ENCODE results near the gene SHISAL2A.

SHISAL2A gene

GRCh38 chr1:52658795-52659194 is 25.8 kb downstream of the SHISAL2A start:
- DNase-seq (ENCODE audit: low read depth in 3 of 3, low spot score in 1 of 3), result no peak

- DNase-seq (ENCODE audit: low read depth in 3 of 3, low spot score in 1 of 3), result no peak
These were observed 26.4 kb downstream of the SHISAL2A start for GRCh38 chr1:52659356-52659755.

GRCh38 chr1:52659851-52660596 is 27.1 kb downstream of the SHISAL2A start:
- no peak for DNase-seq (ENCODE audit: low read depth in 3 of 3, low spot score in 1 of 3)

DNA sequence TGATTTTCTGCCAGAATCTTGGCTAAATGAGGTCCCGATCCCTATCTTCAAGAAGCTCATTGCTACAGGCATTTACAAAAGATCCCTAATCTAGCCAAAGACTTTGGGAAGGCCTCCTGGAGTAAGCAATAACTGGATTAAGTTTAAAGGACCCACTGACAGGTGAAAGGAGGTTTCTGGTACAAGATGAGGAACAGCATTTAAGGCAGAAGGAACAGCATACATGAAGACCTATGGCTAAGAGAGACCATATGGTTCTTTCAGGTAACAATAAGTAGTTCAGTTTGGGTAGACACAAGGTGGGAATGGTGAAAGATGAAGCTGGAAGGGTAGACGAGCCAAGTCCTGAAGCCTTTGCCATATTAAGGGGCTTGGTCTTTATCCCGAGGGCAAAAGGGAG is 27.8 kb downstream of the SHISAL2A start:
- no peak for DNase-seq (ENCODE audit: low read depth in 3 of 3, low spot score in 1 of 3)

GRCh38 chr1:52662645-52663313 is 29.8 kb downstream of the SHISAL2A start:
- DNase-seq (ENCODE audit: low read depth in 3 of 3, low spot score in 1 of 3), result no peak

DNA sequence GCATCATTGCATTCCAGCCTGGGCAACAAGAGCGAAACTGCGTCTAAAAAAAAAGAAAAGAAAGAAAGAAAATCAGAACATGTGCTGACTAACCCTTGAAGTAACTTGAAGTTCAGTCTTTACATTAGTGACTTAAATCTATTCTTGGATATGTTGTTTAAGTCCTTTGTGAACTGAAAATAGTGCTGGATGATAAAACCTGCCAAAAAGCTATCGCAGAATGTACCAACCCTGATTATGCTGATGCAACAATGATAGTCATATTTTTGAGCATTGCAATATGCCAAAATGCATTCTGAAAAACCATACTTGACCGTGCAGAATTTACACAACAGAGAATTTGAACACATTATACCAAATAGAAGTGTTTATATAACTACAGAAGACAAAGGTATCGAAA is 30.7 kb downstream of the SHISAL2A start:
- DNase-seq (ENCODE audit: low read depth in 3 of 3, low spot score in 1 of 3), result no peak

GRCh38 chr1:52665006-52665941 is 32.3 kb downstream of the SHISAL2A start:
- DNase-seq (ENCODE audit: low read depth in 3 of 3, low spot score in 1 of 3), result no peak

- DNase-seq (ENCODE audit: low read depth in 3 of 3, low spot score in 1 of 3), result no peak
These were observed 34.3 kb downstream of the SHISAL2A start for GRCh38 chr1:52667290-52667689.

- no peak for DNase-seq (ENCODE audit: low read depth in 3 of 3, low spot score in 1 of 3)
These were observed 35.0 kb downstream of the SHISAL2A start for GRCh38 chr1:52667984-52668383.

- DNase-seq (ENCODE audit: low read depth in 3 of 3, low spot score in 1 of 3), result no peak
These were observed 35.7 kb downstream of the SHISAL2A start for GRCh38 chr1:52668711-52669110.

GRCh38 chr1:52669696-52670095 is 36.7 kb downstream of the SHISAL2A start:
- DNase-seq (ENCODE audit: low read depth in 3 of 3, low spot score in 1 of 3), result no peak

GRCh38 chr1:52670604-52671003 is 37.6 kb downstream of the SHISAL2A start:
- no peak for DNase-seq (ENCODE audit: low read depth in 3 of 3, low spot score in 1 of 3)

DNA sequence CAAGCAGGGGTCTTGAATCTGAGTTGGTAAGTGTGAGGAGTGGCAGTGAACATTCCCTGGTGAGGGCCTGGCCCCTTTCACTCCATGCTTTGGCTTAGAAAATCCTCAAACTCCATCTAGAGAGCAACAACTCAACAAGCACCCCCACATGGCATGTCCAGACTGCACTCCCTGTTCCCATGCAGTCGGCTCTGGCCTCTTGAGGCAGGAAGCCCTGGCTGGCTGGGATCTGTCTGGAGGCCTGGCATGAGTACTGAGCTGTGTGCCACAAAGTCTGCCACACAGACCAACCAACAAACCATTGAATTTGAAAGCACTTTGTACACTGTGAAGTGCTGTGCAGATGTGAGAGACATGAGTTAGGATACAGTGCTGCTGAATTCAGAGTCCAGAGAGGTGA is 40.0 kb downstream of the SHISAL2A start:
- no peak for DNase-seq (ENCODE audit: low read depth in 3 of 3, low spot score in 1 of 3)

- no peak for DNase-seq (ENCODE audit: low read depth in 3 of 3, low spot score in 1 of 3)
These were observed 40.5 kb downstream of the SHISAL2A start for GRCh38 chr1:52673513-52673912.

GRCh38 chr1:52674497-52675384 is 41.8 kb downstream of the SHISAL2A start:
- DNase-seq (ENCODE audit: low read depth in 3 of 3, low spot score in 1 of 3), result no peak

DNA sequence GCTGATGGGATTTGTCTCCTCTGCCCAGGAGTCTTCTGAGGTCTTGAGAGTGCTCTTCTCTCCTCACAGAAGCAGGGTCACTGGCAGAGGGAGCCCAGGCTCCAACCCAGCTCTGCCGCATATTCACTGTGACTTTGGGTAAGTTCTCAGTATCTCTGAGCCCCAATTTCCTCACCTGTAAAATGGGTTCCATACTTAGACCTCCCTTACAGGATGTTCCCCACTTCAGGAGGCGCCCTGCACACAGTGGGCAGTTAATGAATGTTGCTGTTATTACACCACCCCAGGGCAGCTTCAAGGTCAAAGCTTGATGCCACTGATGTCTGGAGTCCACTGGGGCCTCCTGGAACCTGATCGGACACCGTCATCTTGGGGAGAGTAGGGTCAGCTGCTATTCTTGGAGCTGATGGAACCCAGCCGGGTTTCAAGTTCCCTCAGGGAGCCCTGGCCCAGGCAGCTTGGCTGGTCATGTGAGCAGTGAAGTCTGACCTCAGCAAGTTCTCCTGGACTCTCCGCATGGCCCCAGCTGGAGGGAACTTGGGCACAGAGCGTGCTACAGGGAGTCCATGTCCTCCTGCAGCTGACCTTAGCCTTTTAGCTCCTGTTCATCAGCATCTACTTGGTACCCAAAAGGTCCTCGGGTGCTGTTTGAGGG is 43.4 kb downstream of the SHISAL2A start:
- DNase-seq (ENCODE audit: low read depth in 3 of 3, low spot score in 1 of 3), result no peak

DNA sequence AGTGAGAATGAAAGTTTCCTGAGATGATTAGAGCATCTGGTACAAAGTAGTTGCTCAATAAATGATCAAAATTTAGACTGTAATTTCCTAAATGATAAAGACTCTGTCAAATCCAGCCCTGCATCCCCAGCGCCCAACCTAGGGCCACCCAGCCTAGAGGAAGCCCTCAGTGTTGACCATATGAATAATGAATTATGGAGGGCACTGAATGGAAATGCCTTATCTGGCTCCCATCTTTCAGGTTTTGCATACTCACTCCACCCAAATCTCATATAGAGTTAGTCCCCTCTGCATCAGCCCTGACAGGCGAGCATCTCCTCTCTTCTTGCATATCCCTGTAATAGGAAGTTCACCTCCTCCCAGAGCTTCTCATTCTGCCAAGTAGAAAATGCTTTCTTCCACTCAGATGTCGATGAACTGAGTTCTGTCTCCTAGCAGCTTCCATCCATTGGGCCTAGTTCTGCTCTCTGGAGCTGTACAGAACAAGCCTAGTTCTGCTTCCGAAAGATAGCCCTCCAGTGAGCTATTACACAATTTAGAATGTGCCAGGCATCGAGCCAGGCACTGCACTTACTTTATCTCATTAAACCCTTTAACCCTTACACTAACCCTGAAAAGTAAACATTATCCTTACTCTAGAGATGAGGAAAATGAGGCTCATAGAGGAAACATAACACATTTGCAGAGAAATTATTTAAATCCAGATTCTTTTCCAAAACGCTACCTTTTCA is 44.3 kb downstream of the SHISAL2A start:
- no peak for DNase-seq (ENCODE audit: low read depth in 3 of 3, low spot score in 1 of 3)

DNA sequence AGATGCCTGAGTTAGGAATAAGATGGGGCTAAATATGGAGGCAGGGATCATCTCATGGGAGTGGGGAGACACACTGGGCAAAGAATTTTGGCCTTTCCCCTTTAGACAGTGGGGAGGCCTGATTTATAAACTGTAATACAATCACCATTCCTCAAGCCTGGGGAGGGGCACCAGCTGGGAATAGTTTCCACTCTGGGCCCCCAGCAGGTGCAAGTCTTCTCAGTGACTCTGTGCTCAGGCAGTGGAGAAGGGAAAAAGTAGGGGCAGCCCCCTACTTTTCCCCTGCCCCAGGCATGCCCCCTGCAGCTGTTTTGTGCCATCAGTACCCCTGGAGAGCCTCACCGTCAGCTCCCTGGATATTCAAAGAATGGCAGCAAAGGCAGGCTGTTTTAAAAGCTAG is 46.1 kb downstream of the SHISAL2A start:
- no peak for DNase-seq (ENCODE audit: low read depth in 3 of 3, low spot score in 1 of 3)

GRCh38 chr1:52679498-52679897 is 46.5 kb downstream of the SHISAL2A start:
- no peak for DNase-seq (ENCODE audit: low read depth in 3 of 3, low spot score in 1 of 3)

DNA sequence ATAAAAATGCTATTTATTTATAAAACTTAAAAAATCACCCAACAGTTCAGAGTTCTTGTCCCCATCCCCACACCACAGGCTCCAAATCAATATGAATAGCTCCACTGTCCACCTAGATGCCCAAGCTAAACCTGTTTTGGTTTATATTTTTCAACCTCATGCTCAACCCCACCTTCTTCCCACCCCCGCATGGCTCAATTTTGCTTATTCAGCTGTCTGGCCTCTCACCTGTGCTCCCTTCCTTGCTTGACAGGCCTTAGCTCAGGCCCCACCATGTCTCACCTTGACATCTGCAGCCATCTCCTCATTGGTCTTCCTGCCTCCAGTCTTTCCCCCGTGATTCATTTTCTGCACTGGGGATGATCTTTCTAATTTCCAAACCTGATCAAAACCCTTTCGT is 47.4 kb downstream of the SHISAL2A start:
- no peak for DNase-seq (ENCODE audit: low read depth in 3 of 3, low spot score in 1 of 3)

All from stimulated activated CD4-positive, alpha-beta T cell treated with anti-CD3 and anti-CD28 coated beads, TNF-alpha, amount 100 ng/mL, for 1 hour (primary cell).